GM12878 (cell line): ENCODE data around the gene SPSB2. TPM values are rescaled to one million over a fixed set of nuclear protein-coding genes. Genes with fewer than 3 reads are reported as not detected.

Experiments used
- ATF2 ChIP-seq: IDR thresholded peaks from 2 replicates; pipeline ENCODE4 v1.6.1; 2012; ENCODE audit warnings: low read length, inconsistent platforms
- ATF3 ChIP-seq: IDR thresholded peaks from 2 replicates; pipeline ENCODE4 v1.6.1; 2011; ENCODE audit warnings: low read depth, mild to moderate bottlenecking, low read length, moderate library complexity, borderline replicate concordance; ENCODE audit errors: extremely low read depth
- BHLHE40 ChIP-seq, 2 experiments: fragments of 450-650 bp in 1 of 2; IDR thresholded peaks; 2 replicates each; pipeline ENCODE4 v1.6.1; 2011 to 2017; ENCODE audit warnings: low read depth in 2 of 2, borderline replicate concordance in 1 of 2, improper control_type of control experiment in 1 of 2, low read length in 1 of 2, mild to moderate bottlenecking in 1 of 2
- CBX3 ChIP-seq: fragments of 200-600 bp; sonication (generic); IDR thresholded peaks from 2 replicates; pipeline ENCODE4 v1.6.1; 2016; ENCODE audit warnings: low read depth, borderline replicate concordance
- E2F4 ChIP-seq: IDR thresholded peaks from 2 replicates; pipeline ENCODE4 v1.6.1; 2012; ENCODE audit warnings: low read depth, low read length, improper control_type of control experiment
- EGR1 ChIP-seq, 2 experiments: IDR thresholded peaks; 1 replicate in 1 of 2; 2 replicates in 1 of 2; pipeline ENCODE4 v1.6.1; 2011 to 2012; ENCODE audit warnings: low read depth in 2 of 2, low read length in 2 of 2, borderline replicate concordance in 1 of 2, mild to moderate bottlenecking in 1 of 2, moderate library complexity in 1 of 2
- ETV6 ChIP-seq, 2 experiments: fragments of 450-650 bp in 1 of 2; IDR thresholded peaks in 1 of 2; conservative IDR thresholded peaks in 1 of 2; 2 replicates each; pipeline ENCODE4 v1.6.1; 2014; ENCODE audit warnings: antibody characterized with exemption in 1 of 2, borderline replicate concordance in 1 of 2, low read depth in 1 of 2, mild to moderate bottlenecking in 1 of 2, moderate library complexity in 1 of 2
- FOXM1 ChIP-seq: IDR thresholded peaks from 2 replicates; pipeline ENCODE4 v1.6.1; 2012; ENCODE audit warnings: low read depth, mild to moderate bottlenecking, inconsistent platforms, low read length, moderate library complexity
- HDGF ChIP-seq: fragments of 450-650 bp; IDR thresholded peaks from 2 replicates; pipeline ENCODE4 v1.6.1; 2016; ENCODE audit warnings: antibody characterized with exemption
- IKZF2 ChIP-seq, 2 experiments: fragments of 450-650 bp; IDR thresholded peaks; 2 replicates each; pipeline ENCODE4 v1.6.1; 2017; ENCODE audit warnings: mild to moderate bottlenecking in 2 of 2, moderate library complexity in 2 of 2
- JUND ChIP-seq: IDR thresholded peaks from 2 replicates; pipeline ENCODE4 v1.6.1; 2012; ENCODE audit warnings: low read depth, mild to moderate bottlenecking, low read length, improper control_type of control experiment, moderate library complexity
- MLLT1 ChIP-seq: fragments of 450-650 bp; IDR thresholded peaks from 2 replicates; pipeline ENCODE4 v1.6.1; 2016; ENCODE audit warnings: mild to moderate bottlenecking
- MTA3 ChIP-seq: IDR thresholded peaks from 2 replicates; pipeline ENCODE4 v1.6.1; 2012; ENCODE audit warnings: low read length, inconsistent platforms, borderline replicate concordance
- MXI1 ChIP-seq: fragments of 150-350 bp; IDR thresholded peaks from 2 replicates; pipeline ENCODE4 v1.6.1; 2011; ENCODE audit warnings: low read depth, mild to moderate bottlenecking, inconsistent platforms, low read length, improper control_type of control experiment
- MYB ChIP-seq: fragments of 150-350 bp; IDR thresholded peaks from 2 replicates; pipeline ENCODE4 v1.6.1; 2014; ENCODE audit warnings: mild to moderate bottlenecking, low read depth, low read length, borderline replicate concordance
- MYC ChIP-seq: IDR thresholded peaks from 2 replicates; pipeline ENCODE4 v1.6.1; 2011; ENCODE audit warnings: mild to moderate bottlenecking, low read length, moderate library complexity, inconsistent platforms; ENCODE audit not compliant: insufficient read depth, insufficient replicate concordance, insufficient read length, severe bottlenecking
- RUNX3 ChIP-seq: IDR thresholded peaks from 2 replicates; pipeline ENCODE4 v1.6.1; 2012; ENCODE audit warnings: low read length, inconsistent platforms
- SMARCA5 ChIP-seq: fragments of 450-650 bp; IDR thresholded peaks from 2 replicates; pipeline ENCODE4 v1.6.1; 2017; ENCODE audit warnings: mild to moderate bottlenecking
- SMC3 ChIP-seq: IDR thresholded peaks from 2 replicates; pipeline ENCODE4 v1.6.1; 2011; ENCODE audit warnings: low read length, improper control_type of control experiment, borderline replicate concordance
- SREBF1 ChIP-seq: IDR thresholded peaks from 2 replicates; pipeline ENCODE4 v1.6.1; 2012; ENCODE audit warnings: mild to moderate bottlenecking, low read length
- STAT1 ChIP-seq: fragments of 450-650 bp; conservative IDR thresholded peaks from 2 replicates; pipeline ENCODE4 v1.6.1; 2014; ENCODE audit warnings: antibody characterized with exemption, mild to moderate bottlenecking
- TAF1 ChIP-seq: IDR thresholded peaks from 2 replicates; pipeline ENCODE4 v1.6.1; 2011; ENCODE audit warnings: mild to moderate bottlenecking, low read depth, low read length, borderline replicate concordance
- TCF3 ChIP-seq: IDR thresholded peaks from 2 replicates; pipeline ENCODE4 v1.6.1; 2012; ENCODE audit warnings: low read depth, mild to moderate bottlenecking, low read length, borderline replicate concordance; ENCODE audit not compliant: insufficient read depth
- YY1 ChIP-seq: IDR thresholded peaks from 2 replicates; pipeline ENCODE4 v1.6.1; 2011; ENCODE audit warnings: low read depth, mild to moderate bottlenecking, low read length
- ZZZ3 ChIP-seq: IDR thresholded peaks from 2 replicates; pipeline ENCODE4 v1.6.1; 2011; ENCODE audit warnings: low read depth; ENCODE audit not compliant: control insufficient read depth, insufficient read length
- polyA plus RNA-seq, 11 experiments: library from polyadenylated mRNA; depleted of rRNA in 4 of 11; unstranded in 6 of 11; stranded (reverse) in 5 of 11; fragments of >200 nt; fragmentation: Nextera tagmentation in 4 of 11; fragmentation: Illumina TruSeq in 1 of 11; extraction: Ambion mirVana in 4 of 11; extraction: Trizol in 1 of 11; gene quantifications; 1 replicate in 1 of 11; 2 replicates in 10 of 11; pipeline versions ENCODE4 v1.2.1 to v1.2.3, GENCODE V29; 2011 to 2016; ENCODE audit warnings: inconsistent platforms in 2 of 11, missing spikeins in 2 of 11, low read depth in 1 of 11
- total RNA-seq, 4 experiments: library from RNA; depleted of rRNA in 3 of 4; stranded (reverse); fragments of >200 nt in 3 of 4; fragmentation: Illumina TruSeq in 1 of 4; extraction: Trizol in 1 of 4; gene quantifications; 2 replicates each; pipeline versions ENCODE4 v1.2.1 to v1.2.3, GENCODE V29; 2013 to 2021

The SPSB2 gene
- total and polyA plus RNA-seq, 10 of the 15 experiments (the other 5 are each of a cell fraction or from before 2014, with no cell fraction given) = 0.08 to 5.6 (median 2.7) TPM

- TF ChIP-seq ATF3 = peak; percentile 84; the same call in 1 of the 2 replicates
- TF ChIP-seq MYB = 0 out of 2 replicates have a peak, but pooled peaks have one; percentile 19
- 0 out of 2 replicates have a peak, but pooled peaks have one; percentile 35 for TF ChIP-seq JUND
- no peak for TF ChIP-seq SREBF1
- TF ChIP-seq RUNX3 = peak; percentile 5
- TF ChIP-seq MTA3 = no peak
- TF ChIP-seq SMARCA5 = peak; percentile 92
- peak; percentile 42; the same call in 1 of the 2 replicates for TF ChIP-seq TCF3
- TF ChIP-seq ZZZ3 = no peak
- TF ChIP-seq ATF2 = no peak
- TF ChIP-seq TAF1 = peak; percentile 87
- TF ChIP-seq HDGF = no peak
- peak; percentile 43 for TF ChIP-seq SMC3
- TF ChIP-seq MYC = no peak
- TF ChIP-seq IKZF2 (IDR thresholded peaks at IDR 0.05) = no peak; a peak in 2 of 4 replicates
- peak; percentile 50; the same call in 1 of the 2 replicates for TF ChIP-seq MXI1
- TF ChIP-seq BHLHE40 (IDR thresholded peaks at IDR 0.05; ENCODE audit: borderline replicate concordance in 1 of 2, low read depth in 2 of 2, low read length in 1 of 2) = peak; percentile 99 to 100
- peak; percentile 82 for TF ChIP-seq YY1
- TF ChIP-seq FOXM1 = no peak; the same call in 1 of the 2 replicates
- peak in 1 of 2 experiments; percentile 60; a peak in 1 of 4 replicates for TF ChIP-seq ETV6 (conservative IDR thresholded peaks at IDR 0.05 in 1 of 2, IDR thresholded peaks at IDR 0.05 in 1 of 2; ENCODE audit: borderline replicate concordance in 1 of 2, low read depth in 1 of 2)
- no peak for TF ChIP-seq E2F4
- 0 out of 2 replicates have a peak, but pooled peaks have one; percentile 86 for TF ChIP-seq STAT1
- TF ChIP-seq CBX3 = no peak
- TF ChIP-seq EGR1 (IDR thresholded peaks at IDR 0.05; ENCODE audit: borderline replicate concordance in 1 of 2, low read depth in 2 of 2, low read length in 2 of 2) = no peak
- TF ChIP-seq MLLT1 = no peak; the same call in none of the 2 replicates
Observed at GRCh38 chr12:6890789-6891645, 17.9 kb upstream of the SPSB2 start (continued).
